Measurements from ENCODE around the gene EFCAB7. TPM values are rescaled to one million over a fixed set of nuclear protein-coding genes. Genes with fewer than 3 reads are reported as not detected.

The EFCAB7 gene
- total RNA-seq, 4 donors from 2014 or later: 2.2 to 6.8 (median 3.5) TPM

DNA sequence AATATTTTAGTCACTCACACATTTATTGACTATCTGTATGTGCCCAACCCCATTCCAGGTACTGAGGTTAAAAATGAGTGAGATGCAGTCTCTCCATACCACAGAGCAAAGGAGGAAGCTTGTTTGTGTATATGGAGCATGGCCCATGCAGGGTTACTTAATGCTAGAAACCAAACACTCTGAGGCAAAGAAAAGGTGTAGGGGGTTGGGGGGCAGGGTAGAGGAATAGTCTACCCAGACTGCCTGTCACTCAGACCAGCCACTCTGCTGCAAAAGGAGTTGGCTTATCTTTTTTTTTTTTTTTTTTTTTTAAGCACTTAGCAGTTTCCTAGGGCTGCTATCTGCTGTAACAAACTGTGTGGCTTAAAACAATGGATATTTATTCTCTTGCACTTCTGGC, 89.6 kb downstream of the EFCAB7 start:
- Histone ChIP-seq H3K4me3 (peak overlapping the region; percentile 6 to 16 (median 14)), H3K27ac (peak overlapping the region; percentile 91 to 99 (median 96)), H3K9me3 (no peaks in the 10 kb centered on the region), H3K27me3 (no peaks in the 10 kb centered on the region), H3K4me1 (peaks cover 95% of the 10 kb centered on the region in 2 donors), H3K36me3 (no peaks in the 10 kb centered on the region)
- in situ Hi-C loops (cut with MboI; ENCODE audit: low sequenced_read_pairs in 4 of 4) (loop anchor here in 3 of 4 donors (10.0 kb wide), 3 partner anchors 522 to 632 kb away; no protein-coding TSS in a partner anchor), intact Hi-C loops (cut with DNase I; ENCODE audit: low total_unique reads) (loop anchor here (1.0 to 10.0 kb wide), 5 partner anchors 19 to 1812 kb away; partner anchors contain the start of genes LEPR and LEPROT)
- DNase-seq: peak in 1 of 2 donors; percentile 53
- ATAC-seq: peak; percentile 48 to 57
- no peak for TF ChIP-seq POLR2A (IDR thresholded peaks at IDR 0.05)
- TF ChIP-seq, protein P1, sequence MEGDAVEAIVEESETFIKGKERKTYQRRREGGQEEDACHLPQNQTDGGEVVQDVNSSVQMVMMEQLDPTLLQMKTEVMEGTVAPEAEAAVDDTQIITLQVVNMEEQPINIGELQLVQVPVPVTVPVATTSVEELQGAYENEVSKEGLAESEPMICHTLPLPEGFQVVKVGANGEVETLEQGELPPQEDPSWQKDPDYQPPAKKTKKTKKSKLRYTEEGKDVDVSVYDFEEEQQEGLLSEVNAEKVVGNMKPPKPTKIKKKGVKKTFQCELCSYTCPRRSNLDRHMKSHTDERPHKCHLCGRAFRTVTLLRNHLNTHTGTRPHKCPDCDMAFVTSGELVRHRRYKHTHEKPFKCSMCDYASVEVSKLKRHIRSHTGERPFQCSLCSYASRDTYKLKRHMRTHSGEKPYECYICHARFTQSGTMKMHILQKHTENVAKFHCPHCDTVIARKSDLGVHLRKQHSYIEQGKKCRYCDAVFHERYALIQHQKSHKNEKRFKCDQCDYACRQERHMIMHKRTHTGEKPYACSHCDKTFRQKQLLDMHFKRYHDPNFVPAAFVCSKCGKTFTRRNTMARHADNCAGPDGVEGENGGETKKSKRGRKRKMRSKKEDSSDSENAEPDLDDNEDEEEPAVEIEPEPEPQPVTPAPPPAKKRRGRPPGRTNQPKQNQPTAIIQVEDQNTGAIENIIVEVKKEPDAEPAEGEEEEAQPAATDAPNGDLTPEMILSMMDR (IDR thresholded peaks at IDR 0.05 in 4 of 5, conservative IDR thresholded peaks at IDR 0.05 in 1 of 5): no peak

DNA sequence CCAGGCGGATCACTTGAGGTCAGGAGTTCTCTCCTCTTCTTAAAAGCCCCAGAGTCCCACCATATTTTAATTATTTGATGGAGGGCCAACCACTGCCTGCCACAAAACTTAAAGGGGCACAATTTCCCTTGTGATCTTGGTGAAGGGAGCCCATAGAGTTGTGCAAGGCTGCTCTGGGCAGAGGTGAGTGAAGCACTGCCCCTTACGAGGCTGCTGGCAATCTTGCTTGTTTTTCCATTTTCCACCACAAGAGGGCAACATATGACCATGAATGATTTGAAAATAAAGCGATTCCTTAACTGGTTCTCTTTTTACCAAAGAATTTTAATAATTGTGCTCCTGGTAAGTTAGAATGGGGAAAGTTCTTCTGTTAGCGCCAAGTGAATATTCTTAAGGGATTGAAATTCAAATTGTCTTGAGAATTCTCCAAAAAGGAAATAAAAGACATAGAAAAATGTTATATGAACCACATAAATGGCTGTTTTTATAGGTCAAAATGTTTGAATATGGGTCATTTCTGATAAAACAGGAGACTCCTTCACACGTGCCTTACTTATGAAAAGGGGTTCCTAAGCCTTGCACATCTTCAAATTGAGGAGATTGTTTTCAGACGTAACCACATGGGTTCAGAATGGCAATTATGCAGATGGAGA, 92.6 kb downstream of the EFCAB7 start:
- ATAC-seq (peak; percentile 27 to 38), DNase-seq (peak; percentile 50 to 74)
- H3K9me3 ChIP-seq: no peaks in the 10 kb centered on the region
- H3K27me3 ChIP-seq: no peaks in the 10 kb centered on the region
- intact Hi-C loops (cut with DNase I; ENCODE audit: low total_unique reads) (loop anchor here (1.0 to 10.0 kb wide), 5 partner anchors 156 to 1809 kb away; partner anchors contain the start of genes LEPR, LEPROT and ROR1), in situ Hi-C loops (cut with MboI; ENCODE audit: low sequenced_read_pairs in 4 of 4) (loop anchor here in 3 of 4 donors (10.0 kb wide), 3 partner anchors 519 to 629 kb away; no protein-coding TSS in a partner anchor)
- TF ChIP-seq, protein P1 (IDR thresholded peaks at IDR 0.05 in 4 of 5, conservative IDR thresholded peaks at IDR 0.05 in 1 of 5): peak; percentile 73 to 86 (median 84)
- TF ChIP-seq POLR2A (IDR thresholded peaks at IDR 0.05): no peak
- H3K4me3 ChIP-seq: no peak overlapping the region
- peaks cover 78 to 94% of the 10 kb centered on the region in 2 donors for H3K4me1 ChIP-seq
- H3K27ac ChIP-seq: peak overlapping the region; percentile 91 to 99 (median 96)
- no peaks in the 10 kb centered on the region for H3K36me3 ChIP-seq

- H3K9me3 ChIP-seq: no peaks in the 10 kb centered on the region
- no peaks in the 10 kb centered on the region for H3K36me3 ChIP-seq
- DNase-seq: no peak
- TF ChIP-seq, protein P1 (IDR thresholded peaks at IDR 0.05 in 4 of 5, conservative IDR thresholded peaks at IDR 0.05 in 1 of 5): no peak
- TF ChIP-seq POLR2A (IDR thresholded peaks at IDR 0.05): no peak
- H3K27me3 ChIP-seq: no peaks in the 10 kb centered on the region
- no peak for ATAC-seq
- intact Hi-C loops (cut with DNase I; ENCODE audit: low total_unique reads) (loop anchor here (2.0 to 10.0 kb wide), 4 partner anchors 155 to 1807 kb away; partner anchors contain the start of genes LEPR, LEPROT and ROR1), in situ Hi-C loops (cut with MboI; ENCODE audit: low sequenced_read_pairs in 4 of 4) (loop anchor here in 3 of 4 donors (10.0 kb wide), 3 partner anchors 517 to 627 kb away; no protein-coding TSS in a partner anchor)
- peak overlapping the region; percentile 91 to 99 (median 96) for H3K27ac ChIP-seq
- no peak overlapping the region for H3K4me3 ChIP-seq
- H3K4me1 ChIP-seq: peaks cover 73 to 93% of the 10 kb centered on the region in 2 donors
Observed at GRCh38 chr1:63617450-63617849, 94.1 kb downstream of the EFCAB7 start.

DNA sequence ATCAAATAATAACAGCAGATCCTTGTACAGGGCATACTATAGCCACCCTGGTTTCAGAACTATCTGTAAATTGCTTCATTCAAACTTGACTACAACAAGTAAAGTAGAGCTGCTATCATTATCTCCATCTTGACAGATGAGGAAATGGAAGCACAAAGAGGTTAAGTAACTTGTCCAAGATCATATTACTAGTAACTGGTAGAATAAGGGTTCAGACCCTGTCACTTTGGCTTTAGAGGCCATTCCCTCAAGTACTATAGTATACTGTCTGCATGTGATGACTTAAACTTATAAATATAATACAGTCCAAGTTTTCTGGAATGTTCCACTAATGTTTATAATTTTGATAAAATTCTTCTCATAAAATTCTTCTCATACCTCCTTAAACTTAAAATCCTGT, 94.7 kb downstream of the EFCAB7 start:
- Histone ChIP-seq H3K4me3 (no peak overlapping the region), H3K27me3 (no peaks in the 10 kb centered on the region), H3K36me3 (no peaks in the 10 kb centered on the region), H3K9me3 (no peaks in the 10 kb centered on the region), H3K27ac (peak overlapping the region; percentile 91 to 99 (median 96)), H3K4me1 (peaks cover 74 to 93% of the 10 kb centered on the region in 2 donors)
- DNase-seq: no peak
- in situ Hi-C loops (cut with MboI; ENCODE audit: low sequenced_read_pairs in 4 of 4): loop anchor here in 3 of 4 donors (10.0 kb wide), 3 partner anchors 517 to 627 kb away; no protein-coding TSS in a partner anchor
- ATAC-seq: no peak
- intact Hi-C loops (cut with DNase I; ENCODE audit: low total_unique reads): loop anchor here (5.0 to 10.0 kb wide), 3 partner anchors 154 to 1807 kb away; partner anchors contain the start of genes LEPR, LEPROT and ROR1
- TF ChIP-seq POLR2A (IDR thresholded peaks at IDR 0.05): no peak
- TF ChIP-seq, protein P1 (IDR thresholded peaks at IDR 0.05 in 4 of 5, conservative IDR thresholded peaks at IDR 0.05 in 1 of 5): no peak

Data from gastrocnemius medialis (tissue), 4 donors.